GM20000 (cell line): ENCODE data around the gene EEIG1.

ENCODE experiments used
- DNase-seq: peaks from one replicate; pipeline ENCODE4 v3.0.0; 2012; ENCODE audit warnings: low spot score
- CTCF ChIP-seq: IDR thresholded peaks from 2 replicates; pipeline ENCODE4 v1.5.1; 2012; ENCODE audit warnings: mild to moderate bottlenecking, control low read depth; ENCODE audit errors: extremely low read depth, missing control alignments

The EEIG1 gene

GRCh38 chr9:127953768-127954505 is 26.9 kb downstream of the EEIG1 start:
- TF ChIP-seq CTCF, result no peak
- no peak for DNase-seq

GRCh38 chr9:127953154-127953553 is 27.6 kb downstream of the EEIG1 start:
- TF ChIP-seq CTCF, result no peak

GRCh38 chr9:127950513-127951289 is 30.1 kb downstream of the EEIG1 start:
- no peak for TF ChIP-seq CTCF
- no peak for DNase-seq

More at GRCh38 chr9:127953154-127953553, 27.6 kb downstream of the EEIG1 start:
- DNase-seq, result no peak

GRCh38 chr9:127949827-127950512 is 30.8 kb downstream of the EEIG1 start:
- no peak for DNase-seq
- no peak for TF ChIP-seq CTCF

- no peak for TF ChIP-seq CTCF
- no peak for DNase-seq
These were observed 32.7 kb downstream of the EEIG1 start for GRCh38 chr9:127947841-127948710.

GRCh38 chr9:127946728-127947127 is 34.1 kb downstream of the EEIG1 start:
- no peak for DNase-seq
- no peak for TF ChIP-seq CTCF
